ENCODE data around the gene TBC1D22A. TPM values are rescaled to one million over a fixed set of nuclear protein-coding genes. Genes with fewer than 3 reads are reported as not detected.

The TBC1D22A gene
- total RNA-seq, 1 experiment from 2014 or later, result 26.0 TPM

DNA sequence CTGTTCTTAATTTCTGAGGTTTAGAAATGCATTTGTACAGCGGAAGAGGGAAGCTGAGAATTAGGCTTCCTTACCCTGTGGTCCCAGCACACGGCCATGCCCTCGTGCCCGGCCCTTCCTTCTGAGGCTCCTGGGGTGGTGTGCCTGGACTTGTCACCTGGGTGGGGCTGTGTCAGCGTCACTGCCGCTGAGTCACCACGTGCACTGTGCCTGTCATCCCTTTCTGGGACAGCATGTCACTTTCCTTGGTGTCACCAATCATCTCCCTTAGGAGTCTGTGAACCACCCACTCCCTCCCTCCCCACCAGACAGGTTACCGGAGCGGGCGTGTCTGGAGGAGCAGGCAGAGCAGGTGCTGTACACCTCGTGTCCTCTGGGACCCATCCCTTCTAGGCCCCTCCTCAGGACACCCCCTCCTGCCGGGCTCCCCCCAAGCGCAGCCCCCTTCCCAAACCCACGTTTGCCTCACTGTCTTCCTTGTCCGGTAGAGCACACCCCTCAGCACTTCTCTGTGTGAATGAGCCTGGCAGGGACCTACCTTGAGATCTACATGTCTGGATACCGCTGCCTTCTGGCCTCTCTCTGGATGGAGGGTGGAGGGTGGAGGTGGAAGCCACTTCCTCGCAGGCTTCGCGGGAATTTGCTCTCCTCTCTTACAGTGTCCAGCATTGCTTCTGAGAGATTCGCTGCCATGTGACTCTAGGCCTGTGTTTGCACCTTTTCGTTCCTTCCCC is 367.6 kb downstream of the TBC1D22A start:
- peak; percentile 46 for DNase-seq (ENCODE audit: unreplicated experiment)
- peak overlapping the region; percentile 97 for H3K27ac Mint-ChIP-seq (ENCODE audit: low read depth, unreplicated experiment)
- H3K4me1 Mint-ChIP-seq (ENCODE audit: insufficient read depth, unreplicated experiment), result peaks cover 12% of the 10 kb centered on the region
- BruUV-seq (replicated peaks), result no TSS peak
- ChIA-PET CTCF (no interaction called here), POLR2A (interaction anchor here (0.7 kb wide), 1 partner anchor 82 kb away, joined by 3 read pairs; no protein-coding TSS in a partner anchor)
- no peaks in the 10 kb centered on the region for H3K27me3 Mint-ChIP-seq (ENCODE audit: insufficient read depth, unreplicated experiment)
- H3K36me3 Mint-ChIP-seq (ENCODE audit: insufficient read depth, unreplicated experiment), result peaks cover 11% of the 10 kb centered on the region
- intact Hi-C loops (cut with micrococcal nuclease), result no loop called here
- peak overlapping the region; percentile 35 for H3K4me3 Mint-ChIP-seq (ENCODE audit: unreplicated experiment)
- TF ChIP-seq, protein P1, sequence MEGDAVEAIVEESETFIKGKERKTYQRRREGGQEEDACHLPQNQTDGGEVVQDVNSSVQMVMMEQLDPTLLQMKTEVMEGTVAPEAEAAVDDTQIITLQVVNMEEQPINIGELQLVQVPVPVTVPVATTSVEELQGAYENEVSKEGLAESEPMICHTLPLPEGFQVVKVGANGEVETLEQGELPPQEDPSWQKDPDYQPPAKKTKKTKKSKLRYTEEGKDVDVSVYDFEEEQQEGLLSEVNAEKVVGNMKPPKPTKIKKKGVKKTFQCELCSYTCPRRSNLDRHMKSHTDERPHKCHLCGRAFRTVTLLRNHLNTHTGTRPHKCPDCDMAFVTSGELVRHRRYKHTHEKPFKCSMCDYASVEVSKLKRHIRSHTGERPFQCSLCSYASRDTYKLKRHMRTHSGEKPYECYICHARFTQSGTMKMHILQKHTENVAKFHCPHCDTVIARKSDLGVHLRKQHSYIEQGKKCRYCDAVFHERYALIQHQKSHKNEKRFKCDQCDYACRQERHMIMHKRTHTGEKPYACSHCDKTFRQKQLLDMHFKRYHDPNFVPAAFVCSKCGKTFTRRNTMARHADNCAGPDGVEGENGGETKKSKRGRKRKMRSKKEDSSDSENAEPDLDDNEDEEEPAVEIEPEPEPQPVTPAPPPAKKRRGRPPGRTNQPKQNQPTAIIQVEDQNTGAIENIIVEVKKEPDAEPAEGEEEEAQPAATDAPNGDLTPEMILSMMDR (IDR thresholded peaks at IDR 0.05; ENCODE audit: unreplicated experiment), result no peak
- no peaks in the 10 kb centered on the region for H3K9me3 Mint-ChIP-seq (ENCODE audit: unreplicated experiment)

DNA sequence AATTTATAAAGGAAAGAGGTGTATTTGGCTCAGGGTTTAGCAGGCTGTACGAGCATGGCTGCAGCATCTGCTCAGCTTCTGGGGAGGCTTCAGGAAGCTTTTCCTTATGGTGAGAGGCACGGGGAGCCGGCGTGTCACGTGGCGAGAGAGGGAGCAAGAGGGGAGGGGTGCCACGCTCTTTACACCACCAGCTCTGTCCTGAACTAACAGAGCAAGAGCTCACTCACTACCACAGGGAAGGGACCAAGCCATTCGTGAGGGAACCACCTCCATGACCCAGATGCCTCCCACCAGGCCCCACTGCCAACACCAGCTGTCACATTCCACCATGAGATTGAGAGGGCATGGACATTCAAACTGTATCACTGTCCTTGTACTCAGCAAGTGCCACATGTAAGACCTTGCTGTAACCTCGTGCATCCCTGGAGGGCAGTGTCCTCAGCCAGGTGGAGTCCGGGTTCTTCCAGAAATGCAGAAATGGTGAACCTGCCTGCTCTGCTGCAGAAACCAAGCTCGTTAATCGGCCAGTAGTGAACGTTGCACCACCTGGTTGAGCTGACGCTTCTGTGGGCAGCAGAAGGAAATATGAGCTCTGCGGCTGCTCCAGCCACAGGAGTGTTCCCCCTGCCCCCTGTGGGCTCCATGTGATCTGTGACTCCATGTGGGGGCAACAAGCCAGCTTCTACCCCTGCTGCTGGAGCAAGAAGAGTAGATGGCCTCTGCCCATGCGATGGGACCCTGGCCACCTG is 368.6 kb downstream of the TBC1D22A start:
- peaks cover 12% of the 10 kb centered on the region for H3K4me1 Mint-ChIP-seq (ENCODE audit: insufficient read depth, unreplicated experiment)
- no peaks in the 10 kb centered on the region for H3K27me3 Mint-ChIP-seq (ENCODE audit: insufficient read depth, unreplicated experiment)
- H3K9me3 Mint-ChIP-seq (ENCODE audit: unreplicated experiment), result no peaks in the 10 kb centered on the region
- intact Hi-C loops (cut with micrococcal nuclease), result no loop called here
- TF ChIP-seq, protein P1 (IDR thresholded peaks at IDR 0.05; ENCODE audit: unreplicated experiment), result no peak
- ChIA-PET POLR2A (interaction anchor here (0.5 to 1.1 kb wide), 4 partner anchors 23 to 368 kb away, joined by 3 read pairs; partner anchors contain the start of gene TBC1D22A), CTCF (no interaction called here)
- peaks cover 11% of the 10 kb centered on the region for H3K36me3 Mint-ChIP-seq (ENCODE audit: insufficient read depth, unreplicated experiment)
- no peak for DNase-seq (ENCODE audit: unreplicated experiment)
- H3K4me3 Mint-ChIP-seq (ENCODE audit: unreplicated experiment), result no peak overlapping the region
- no peak overlapping the region for H3K27ac Mint-ChIP-seq (ENCODE audit: low read depth, unreplicated experiment)
- BruUV-seq (replicated peaks), result no TSS peak

- BruUV-seq (replicated peaks), result no TSS peak
- H3K27me3 Mint-ChIP-seq (ENCODE audit: insufficient read depth, unreplicated experiment), result no peaks in the 10 kb centered on the region
- CTCF ChIA-PET, result interaction anchor here (0.6 to 0.9 kb wide), 2 partner anchors 23 to 257 kb away, joined by 3 read pairs; no protein-coding TSS in a partner anchor
- H3K36me3 Mint-ChIP-seq (ENCODE audit: insufficient read depth, unreplicated experiment), result peaks cover 11% of the 10 kb centered on the region
- peaks cover 12% of the 10 kb centered on the region for H3K4me1 Mint-ChIP-seq (ENCODE audit: insufficient read depth, unreplicated experiment)
- no peak overlapping the region for H3K4me3 Mint-ChIP-seq (ENCODE audit: unreplicated experiment)
- TF ChIP-seq, protein P1 (IDR thresholded peaks at IDR 0.05; ENCODE audit: unreplicated experiment), result no peak
- POLR2A ChIA-PET, result interaction anchor here (0.5 to 1.1 kb wide), 4 partner anchors 24 to 369 kb away, joined by 3 read pairs; partner anchors contain the start of gene TBC1D22A
- no peak for DNase-seq (ENCODE audit: unreplicated experiment)
- H3K27ac Mint-ChIP-seq (ENCODE audit: low read depth, unreplicated experiment), result no peak overlapping the region
- intact Hi-C loops (cut with micrococcal nuclease), result no loop called here
- no peaks in the 10 kb centered on the region for H3K9me3 Mint-ChIP-seq (ENCODE audit: unreplicated experiment)
Measured at GRCh38 chr22:47131632-47132427, 369.4 kb downstream of the TBC1D22A start.
